Gastrocnemius medialis (tissue), 4 donors: ENCODE results near the gene PKHD1. TPM values are rescaled to one million over a fixed set of nuclear protein-coding genes. Genes with fewer than 3 reads are reported as not detected.

Experiments used
- ATAC-seq, 2 donors: fragments of 150-250 bp; one replicate each; pipeline ENCODE4 v1.9.1; 2016
- DNase-seq, 2 donors: peaks; one replicate each; pipeline ENCODE4 v3.0.0-alpha.2; 2019
- H3K27ac ChIP-seq, 4 donors: fragments of 200-600 bp; sonication (generic); 1 replicate in 1 of 4; 2 replicates in 3 of 4; pipeline ENCODE4 v1.5.1; 2016 to 2018; ENCODE audit warnings: mild to moderate bottlenecking in 2 of 4, moderate library complexity in 1 of 4
- H3K27me3 ChIP-seq, 3 donors: fragments of 200-600 bp; sonication (generic) in 2 of 3; 1 replicate in 1 of 3; 2 replicates in 2 of 3; pipeline versions ENCODE4 v1.5.1 to v1.6.0; 2016 to 2019; ENCODE audit warnings: mild to moderate bottlenecking in 1 of 3, moderate library complexity in 1 of 3
- H3K36me3 ChIP-seq, 2 donors: fragments of 200-600 bp; sonication (generic) in 1 of 2; one replicate each; pipeline ENCODE4 v1.5.1; 2017 to 2018
- H3K4me1 ChIP-seq, 2 donors: fragments of 200-600 bp; sonication (generic) in 1 of 2; one replicate each; pipeline ENCODE4 v1.5.1; 2016 to 2017; ENCODE audit warnings: mild to moderate bottlenecking in 2 of 2
- H3K4me3 ChIP-seq, 4 donors: fragments of 200-600 bp; sonication (generic) in 3 of 4; 1 replicate in 1 of 4; 2 replicates in 3 of 4; pipeline ENCODE4 v1.5.1; 2016 to 2019; ENCODE audit warnings: mild to moderate bottlenecking in 2 of 4
- H3K9me3 ChIP-seq, 3 donors: fragments of 200-600 bp; sonication (generic) in 2 of 3; 1 replicate in 1 of 3; 2 replicates in 2 of 3; pipeline ENCODE4 v1.5.1; 2016 to 2019
- CTCF ChIP-seq, 5 experiments: fragments of 450-650 bp in 3 of 5; fragments of 200-600 bp in 2 of 5; sonication (generic) in 2 of 5; IDR thresholded peaks in 4 of 5; conservative IDR thresholded peaks in 1 of 5; 1 replicate in 4 of 5; 2 replicates in 1 of 5; pipeline ENCODE4 v1.5.1; 2016 to 2019; ENCODE audit warnings: antibody characterized with exemption in 5 of 5, mild to moderate bottlenecking in 3 of 5, moderate library complexity in 3 of 5
- POLR2A ChIP-seq, 2 donors: fragments of 450-650 bp; IDR thresholded peaks; one replicate each; pipeline ENCODE4 v1.6.1; 2017; ENCODE audit warnings: antibody characterized with exemption in 2 of 2, mild to moderate bottlenecking in 2 of 2, moderate library complexity in 2 of 2
- in situ Hi-C, 4 donors: fragments of 200-750 bp; cut with MboI; loops; one replicate each; pipeline versions ENCODE4 v1.15.0 to v1.8.0; 2017; ENCODE audit warnings: low sequenced_read_pairs in 4 of 4
- intact Hi-C: fragments of 100-400 bp; cut with DNase I; formaldehyde crosslinking; loops from one replicate; pipeline ENCODE4 v1.15.1; 2023; ENCODE audit warnings: low total_unique reads
- total RNA-seq, 4 donors: library from RNA; depleted of rRNA; stranded (reverse); fragments of >200 nt; gene quantifications; one replicate each; pipeline versions ENCODE4 v1.1.0 to v1.2.3, GENCODE V29; 2016

PKHD1 gene
- total RNA-seq, 4 donors from 2014 or later: 0.02 to 0.05 (median 0.02) TPM; not detected in 1

- TF ChIP-seq POLR2A (IDR thresholded peaks at IDR 0.05) (no peak), CTCF (IDR thresholded peaks at IDR 0.05 in 4 of 5, conservative IDR thresholded peaks at IDR 0.05 in 1 of 5) (no peak)
- Histone ChIP-seq H3K27ac (no peak overlapping the region), H3K9me3 (no peaks in the 10 kb centered on the region), H3K4me3 (no peak overlapping the region), H3K36me3 (no peaks in the 10 kb centered on the region), H3K27me3 (no peaks in the 10 kb centered on the region), H3K4me1 (no peaks in the 10 kb centered on the region)
- ATAC-seq (no peak), DNase-seq (no peak)
- in situ Hi-C loops: loop anchor here in 1 of 4 donors (10.0 kb wide), 1 partner anchor 1148 kb away; the partner anchor contains the start of gene TFAP2B
- intact Hi-C loops: no loop called here
Measured at GRCh38 chr6:51962354-51962753, 125.1 kb downstream of the PKHD1 start.

GRCh38 chr6:51960419-51960818 is 127.0 kb downstream of the PKHD1 start:
- Histone ChIP-seq H3K36me3 (no peaks in the 10 kb centered on the region), H3K4me3 (no peak overlapping the region), H3K27ac (no peak overlapping the region), H3K9me3 (no peaks in the 10 kb centered on the region), H3K4me1 (no peaks in the 10 kb centered on the region), H3K27me3 (no peaks in the 10 kb centered on the region)
- no peak for DNase-seq
- intact Hi-C loops: no loop called here
- ATAC-seq: no peak
- in situ Hi-C loops: loop anchor here in 1 of 4 donors (10.0 kb wide), 1 partner anchor 1146 kb away; the partner anchor contains the start of gene TFAP2B
- TF ChIP-seq POLR2A (IDR thresholded peaks at IDR 0.05): no peak
- TF ChIP-seq CTCF (IDR thresholded peaks at IDR 0.05 in 4 of 5, conservative IDR thresholded peaks at IDR 0.05 in 1 of 5): no peak

- Histone ChIP-seq H3K4me3 (no peak overlapping the region), H3K27me3 (no peaks in the 10 kb centered on the region), H3K4me1 (no peaks in the 10 kb centered on the region), H3K36me3 (no peaks in the 10 kb centered on the region), H3K9me3 (no peaks in the 10 kb centered on the region), H3K27ac (no peak overlapping the region)
- intact Hi-C loops: loop anchor here (5.0 kb wide), 1 partner anchor 1143 kb away; the partner anchor contains the start of gene TFAP2B
- ATAC-seq (peak in 1 of 2 donors; percentile 42), DNase-seq (peak; percentile 4 to 18)
- TF ChIP-seq POLR2A (IDR thresholded peaks at IDR 0.05) (no peak), CTCF (IDR thresholded peaks at IDR 0.05 in 4 of 5, conservative IDR thresholded peaks at IDR 0.05 in 1 of 5) (peak in 4 of 5 experiments; percentile 14 to 50 (median 42))
- in situ Hi-C loops: loop anchor here in 1 of 4 donors (10.0 kb wide), 1 partner anchor 1145 kb away; the partner anchor contains the start of gene TFAP2B
Measured at GRCh38 chr6:51959744-51960383, 127.5 kb downstream of the PKHD1 start.

- Histone ChIP-seq H3K27me3 (no peaks in the 10 kb centered on the region), H3K27ac (no peak overlapping the region), H3K36me3 (no peaks in the 10 kb centered on the region), H3K4me1 (no peaks in the 10 kb centered on the region), H3K9me3 (no peaks in the 10 kb centered on the region), H3K4me3 (no peak overlapping the region)
- TF ChIP-seq POLR2A (IDR thresholded peaks at IDR 0.05) (no peak), CTCF (IDR thresholded peaks at IDR 0.05 in 4 of 5, conservative IDR thresholded peaks at IDR 0.05 in 1 of 5) (no peak)
- no peak for DNase-seq
- in situ Hi-C loops: no loop called here
- no peak for ATAC-seq
- intact Hi-C loops: loop anchor here (5.0 kb wide), 1 partner anchor 1137 kb away; the partner anchor contains the start of gene TFAP2B
Measured at GRCh38 chr6:51954681-51955080, 132.7 kb downstream of the PKHD1 start.
